GM23248 (cell line): ENCODE results near the gene FANCG. TPM values are rescaled to one million over a fixed set of nuclear protein-coding genes. Genes with fewer than 3 reads are reported as not detected.

Experiments
- DNase-seq: peaks from one replicate; pipeline ENCODE4 v3.0.0-alpha.2; 2015
- H2AFZ ChIP-seq: fragments of 200-600 bp; sonication (generic); 2 replicates; pipeline ENCODE4 v1.6.1; 2016; ENCODE audit warnings: antibody characterized with exemption
- H3F3A ChIP-seq: fragments of 200-600 bp; sonication (generic); 2 replicates; pipeline ENCODE4 v1.6.1; 2016; ENCODE audit warnings: mild to moderate bottlenecking, antibody characterized with exemption, mixed run types; ENCODE audit not compliant: insufficient read depth
- H3K27ac ChIP-seq: fragments of 200-600 bp; sonication (generic); 2 replicates; pipeline ENCODE4 v1.5.1; 2016; ENCODE audit warnings: mild to moderate bottlenecking
- H3K27me3 ChIP-seq: fragments of 200-600 bp; sonication (generic); replicated peaks from 2 replicates; pipeline ENCODE4 v1.6.1; 2016; ENCODE audit warnings: mild to moderate bottlenecking; ENCODE audit not compliant: insufficient read depth
- H3K36me3 ChIP-seq: fragments of 200-600 bp; sonication (generic); 2 replicates; pipeline ENCODE4 v1.6.1; 2016; ENCODE audit warnings: low read depth, mild to moderate bottlenecking
- H3K4me1 ChIP-seq: fragments of 200-600 bp; sonication (generic); 2 replicates; pipeline ENCODE4 v1.6.1; 2016; ENCODE audit warnings: mild to moderate bottlenecking; ENCODE audit not compliant: insufficient read depth
- H3K4me2 ChIP-seq: fragments of 200-600 bp; sonication (generic); one replicate; pipeline ENCODE4 v1.6.1; 2016; ENCODE audit warnings: mild to moderate bottlenecking; ENCODE audit not compliant: unreplicated experiment
- H3K4me3 ChIP-seq: fragments of 200-600 bp; sonication (generic); 2 replicates; pipeline ENCODE4 v1.5.1; 2016; ENCODE audit warnings: mild to moderate bottlenecking
- H3K79me2 ChIP-seq: fragments of 200-600 bp; sonication (generic); 2 replicates; pipeline ENCODE4 v1.6.1; 2016; ENCODE audit warnings: mild to moderate bottlenecking; ENCODE audit not compliant: insufficient read depth
- H3K9ac ChIP-seq: fragments of 200-600 bp; sonication (generic); 2 replicates; pipeline ENCODE4 v1.6.1; 2016; ENCODE audit warnings: mild to moderate bottlenecking
- H3K9me2 ChIP-seq: fragments of 200-600 bp; sonication (generic); 2 replicates; pipeline ENCODE4 v1.6.1; 2016; ENCODE audit warnings: mixed run types, mild to moderate bottlenecking, moderate library complexity; ENCODE audit not compliant: insufficient read depth
- H3K9me3 ChIP-seq: fragments of 200-600 bp; sonication (generic); one replicate; pipeline ENCODE4 v1.6.1; 2017; ENCODE audit warnings: low read depth
- H4K20me1 ChIP-seq: fragments of 200-600 bp; sonication (generic); 2 replicates; pipeline ENCODE4 v1.6.0; 2016; ENCODE audit not compliant: insufficient read depth
- EZH2 ChIP-seq: fragments of 200-600 bp; sonication (generic); IDR thresholded peaks from 2 replicates; pipeline ENCODE4 v1.6.1; 2018; ENCODE audit warnings: antibody characterized with exemption, mild to moderate bottlenecking; ENCODE audit not compliant: insufficient read depth, poor library complexity, severe bottlenecking
- EZH2phosphoT487 ChIP-seq: fragments of 200-600 bp; sonication (generic); IDR thresholded peaks from 2 replicates; pipeline ENCODE4 v1.6.1; 2018; ENCODE audit warnings: antibody characterized with exemption, moderate library complexity, mild to moderate bottlenecking, low read depth; ENCODE audit not compliant: insufficient read depth
- WGBS, 2 experiments: methylation state at CpG; one replicate each; pipeline ENCODE4 v1.1.6; 2015 to 2017; ENCODE audit warnings: low lambda C conversion rate in 2 of 2, low coverage in 1 of 2; ENCODE audit errors: missing lambda C conversion rate in 2 of 2; 5-methylcytosine and 5-hydroxymethylcytosine counted together
- in situ Hi-C: fragments of 300-500 bp; cut with MboI; formaldehyde crosslinking; loops from 2 replicates; pipeline ENCODE4 v1.15.0; 2020
- polyA plus RNA-seq: library from polyadenylated mRNA; unstranded; fragments of >200 nt; fragmentation: Nextera tagmentation; extraction: Ambion mirVana; gene quantifications from 2 replicates; pipeline ENCODE4 v1.2.1, GENCODE V29; 2016
- total RNA-seq: library from RNA; depleted of rRNA; stranded (reverse); fragments of >200 nt; shearing (Covaris generic); gene quantifications from 2 replicates; pipeline ENCODE4 v1.2.3, GENCODE V29; 2014; rRNA removed

FANCG gene
- 11.5 and 20.0 TPM in 2 replicates for total RNA-seq
- 15.3 and 15.8 TPM in 2 replicates for polyA plus RNA-seq

- in situ Hi-C loops: no loop called here
- WGBS, 2 experiments: 0 to 1% methylated on average over 66 of the region's 67 CpGs
- Histone ChIP-seq H3F3A (peaks cover 7% of the 10 kb centered on the region; the same call in 1 of the 2 replicates), H3K9me2 (no peaks in the 10 kb centered on the region), H3K36me3 (no peaks in the 10 kb centered on the region), H3K27ac (peak within 1 kb of the TSS; percentile 63), H3K4me2 (peak within 1 kb of the TSS; percentile 98), H3K79me2 (peaks cover 29% of the 10 kb centered on the region), H3K9ac (peak within 1 kb of the TSS; percentile 83), H3K4me3 (peak within 1 kb of the TSS; percentile 79), H3K4me1 (peaks cover 13% of the 10 kb centered on the region), H4K20me1 (no peaks in the 10 kb centered on the region), H3K27me3 (no peaks in the 10 kb centered on the region), H3K9me3 (no peaks in the 10 kb centered on the region), H2AFZ (peak within 1 kb of the TSS; percentile 96)
- DNase-seq: peak; percentile 97
- TF ChIP-seq EZH2phosphoT487 (no peak), EZH2 (no peak)
These were observed at the start of gene FANCG for GRCh38 chr9:35079426-35080341. Gene FANCG (minus strand): TSS chr9:35079942. CDS start chr9:35079524, 418 bp downstream.

- H3K9me2 ChIP-seq: no peaks in the 10 kb centered on the region
- peaks cover 43% of the 10 kb centered on the region for H3F3A ChIP-seq
- no peak for TF ChIP-seq EZH2phosphoT487
- TF ChIP-seq EZH2: no peak
- peak overlapping the region; percentile 92 for H2AFZ ChIP-seq
- no peaks in the 10 kb centered on the region for H3K36me3 ChIP-seq
- H3K4me1 ChIP-seq: peaks cover 28% of the 10 kb centered on the region
- H3K27ac ChIP-seq: peak overlapping the region; percentile 98
- no peaks in the 10 kb centered on the region for H3K9me3 ChIP-seq
- no peaks in the 10 kb centered on the region for H3K27me3 ChIP-seq
- peak overlapping the region; percentile 90 for H3K9ac ChIP-seq
- peaks cover 14% of the 10 kb centered on the region for H3K79me2 ChIP-seq
- WGBS, 2 experiments: 4% methylated on average over 30 of the region's 30 CpGs
- H3K4me2 ChIP-seq: peak overlapping the region; percentile 92
- in situ Hi-C loops: loop anchor here (10.0 kb wide), 1 partner anchor 438 kb away; no protein-coding TSS in a partner anchor
- DNase-seq: peak; percentile 98
- no peaks in the 10 kb centered on the region for H4K20me1 ChIP-seq
- H3K4me3 ChIP-seq: peak overlapping the region; percentile 77
These were observed 37.3 kb upstream of the FANCG start for GRCh38 chr9:35116898-35117551.

- WGBS, 2 experiments: 1 to 2% methylated on average over 12 of the region's 12 CpGs
- Histone ChIP-seq H3K79me2 (peaks cover 14% of the 10 kb centered on the region), H3K4me3 (peak overlapping the region; percentile 77), H3K36me3 (no peaks in the 10 kb centered on the region), H3K9me3 (no peaks in the 10 kb centered on the region), H3K27ac (peak overlapping the region; percentile 98), H3K27me3 (no peaks in the 10 kb centered on the region), H3K4me2 (peak overlapping the region; percentile 92), H3K9ac (peak overlapping the region; percentile 90), H2AFZ (peak overlapping the region; percentile 92), H4K20me1 (no peaks in the 10 kb centered on the region), H3K9me2 (no peaks in the 10 kb centered on the region), H3K4me1 (peaks cover 32% of the 10 kb centered on the region), H3F3A (peaks cover 46% of the 10 kb centered on the region)
- TF ChIP-seq EZH2: no peak
- TF ChIP-seq EZH2phosphoT487: no peak
- in situ Hi-C loops: loop anchor here (10.0 kb wide), 1 partner anchor 438 kb away; no protein-coding TSS in a partner anchor
- no peak for DNase-seq
These were observed 36.8 kb upstream of the FANCG start for GRCh38 chr9:35116539-35116897.
